T-helper 2 cell treated with Interferon-gamma antibody and Interleukin-4, amounts not matched to agents 5 μg/mL and 100 μg/mL, for 36 hours (primary cell): ENCODE results near the gene PIAS1.

Source experiments
- DNase-seq: peaks from one replicate; pipeline ENCODE4 v3.0.0; 2021; ENCODE audit warnings: low spot score
- H3K27ac Mint-ChIP-seq: one replicate; pipeline ENCODE4 v1.8.0; 2021; ENCODE audit warnings: mild to moderate bottlenecking, mixed read lengths
- H3K27me3 Mint-ChIP-seq: one replicate; pipeline ENCODE4 v1.8.0; 2021; ENCODE audit warnings: low read depth, mixed read lengths
- H3K36me3 Mint-ChIP-seq: one replicate; pipeline ENCODE4 v1.8.0; 2021; ENCODE audit warnings: low read depth, mixed read lengths
- H3K4me1 Mint-ChIP-seq: one replicate; pipeline ENCODE4 v1.8.0; 2021; ENCODE audit warnings: low read depth, mixed read lengths
- H3K4me3 Mint-ChIP-seq: one replicate; pipeline ENCODE4 v1.8.0; 2022; ENCODE audit warnings: mild to moderate bottlenecking, moderate library complexity, mixed read lengths
- H3K9me3 Mint-ChIP-seq: one replicate; pipeline ENCODE4 v1.8.0; 2021; ENCODE audit warnings: mixed read lengths

PIAS1 gene

DNA sequence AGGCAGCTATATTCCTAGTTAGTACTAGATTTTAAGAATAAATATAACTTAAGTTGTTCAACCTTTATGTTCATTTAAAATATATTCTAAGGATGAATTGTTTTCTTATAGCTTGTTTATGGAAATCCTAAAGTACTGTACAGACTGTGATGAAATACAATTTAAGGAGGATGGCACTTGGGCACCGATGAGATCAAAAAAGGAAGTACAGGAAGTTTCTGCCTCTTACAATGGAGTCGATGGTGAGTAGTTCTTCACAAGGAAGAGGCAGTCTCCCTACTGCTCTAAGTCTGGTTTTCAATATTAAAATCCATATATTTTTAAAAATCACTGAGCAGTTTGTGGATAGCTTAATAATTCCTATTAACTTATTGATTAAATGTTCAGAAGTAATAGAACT, 121.4 kb downstream of the PIAS1 start:
- Mint-ChIP-seq H3K36me3 (peaks cover 41% of the 10 kb centered on the region), H3K27ac (no peak overlapping the region), H3K9me3 (no peaks in the 10 kb centered on the region)

DNA sequence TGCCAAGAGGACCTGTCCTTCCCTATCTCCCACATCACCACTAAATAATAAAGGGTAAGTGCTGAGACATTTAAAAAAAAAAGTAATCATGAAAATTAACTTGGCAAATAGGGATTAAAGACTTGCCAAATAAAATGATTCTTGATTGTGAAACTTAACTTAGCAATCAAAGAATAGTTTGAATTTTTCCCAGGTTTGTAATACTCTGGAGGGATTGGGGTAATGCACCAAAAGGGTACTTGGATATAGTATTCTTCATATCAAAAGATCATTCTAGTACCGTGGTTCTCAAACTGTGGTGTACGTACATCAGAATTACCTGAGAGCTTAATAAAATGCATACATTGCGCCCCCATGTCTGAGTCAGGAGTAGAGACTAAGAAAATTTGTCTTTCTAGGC, 122.5 kb downstream of the PIAS1 start:
- DNase-seq: no peak
- peaks cover 40% of the 10 kb centered on the region for H3K36me3 Mint-ChIP-seq
- no peaks in the 10 kb centered on the region for H3K27me3 Mint-ChIP-seq
- no peaks in the 10 kb centered on the region for H3K9me3 Mint-ChIP-seq
- H3K4me3 Mint-ChIP-seq: no peak overlapping the region
- H3K27ac Mint-ChIP-seq: no peak overlapping the region
- peaks cover 4% of the 10 kb centered on the region for H3K4me1 Mint-ChIP-seq

More for the DNA sequence above, 121.4 kb downstream of the PIAS1 start:
- no peak for DNase-seq
- Mint-ChIP-seq H3K4me1 (peaks cover 2% of the 10 kb centered on the region), H3K4me3 (no peak overlapping the region), H3K27me3 (no peaks in the 10 kb centered on the region)

DNA sequence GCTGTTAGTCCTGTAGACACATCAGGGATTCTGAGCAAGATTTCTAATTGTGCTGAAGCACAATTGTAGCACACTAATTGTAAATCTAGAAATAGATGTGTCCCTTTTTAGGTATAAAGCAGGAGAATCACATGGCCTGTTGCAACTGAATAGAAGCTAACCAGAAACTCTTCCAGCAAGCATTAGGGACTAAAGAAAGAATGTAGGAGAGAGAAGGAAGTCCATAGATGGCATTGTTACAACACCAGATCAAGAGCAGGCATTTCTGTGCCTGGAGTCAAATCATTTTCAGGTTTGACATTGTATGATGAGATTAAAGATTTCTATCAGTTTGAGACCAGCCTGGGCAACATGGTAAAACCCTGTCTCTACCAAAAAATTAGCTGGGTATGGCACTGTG, 123.6 kb downstream of the PIAS1 start:
- Mint-ChIP-seq H3K9me3 (no peaks in the 10 kb centered on the region), H3K27ac (no peak overlapping the region), H3K4me1 (peaks cover 4% of the 10 kb centered on the region), H3K4me3 (no peak overlapping the region), H3K36me3 (peaks cover 37% of the 10 kb centered on the region), H3K27me3 (no peaks in the 10 kb centered on the region)
- DNase-seq: no peak

DNA sequence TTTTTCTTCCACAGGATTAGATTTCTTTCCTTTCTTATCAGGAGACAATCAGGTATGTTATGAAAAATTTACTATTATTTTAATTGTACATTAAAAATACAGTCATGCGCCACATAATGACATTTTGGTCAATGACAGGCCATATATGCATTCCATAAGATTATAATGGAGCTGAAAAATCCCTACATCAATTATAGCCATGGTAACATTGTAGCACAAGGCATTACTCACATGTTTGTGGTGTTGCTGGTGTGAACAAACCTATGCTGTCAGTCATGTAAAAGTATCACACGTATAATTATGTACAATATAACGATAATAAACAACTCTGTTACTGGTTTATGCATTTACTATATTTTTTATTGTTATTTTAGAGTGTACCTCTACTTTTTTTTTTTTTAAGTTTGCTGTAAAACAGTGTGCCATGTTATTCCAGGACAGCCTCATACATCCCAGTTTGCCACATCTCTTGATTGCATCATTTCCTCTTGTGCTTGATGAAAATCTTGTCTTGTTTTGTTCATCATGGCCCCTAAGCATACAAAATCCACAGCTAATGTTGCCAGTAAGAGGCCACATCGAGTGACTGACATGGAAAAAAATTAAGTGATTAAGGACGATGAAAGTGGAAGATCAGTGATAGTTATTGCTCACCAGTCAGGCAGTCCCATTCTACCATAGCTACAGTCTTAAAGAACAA, 129.7 kb downstream of the PIAS1 start:
- no peak for DNase-seq
- H3K27ac Mint-ChIP-seq: no peak overlapping the region
- no peaks in the 10 kb centered on the region for H3K9me3 Mint-ChIP-seq
- H3K27me3 Mint-ChIP-seq: no peaks in the 10 kb centered on the region
- H3K4me1 Mint-ChIP-seq: peaks cover 10% of the 10 kb centered on the region
- H3K36me3 Mint-ChIP-seq: peaks cover 49% of the 10 kb centered on the region
- no peak overlapping the region for H3K4me3 Mint-ChIP-seq

DNA sequence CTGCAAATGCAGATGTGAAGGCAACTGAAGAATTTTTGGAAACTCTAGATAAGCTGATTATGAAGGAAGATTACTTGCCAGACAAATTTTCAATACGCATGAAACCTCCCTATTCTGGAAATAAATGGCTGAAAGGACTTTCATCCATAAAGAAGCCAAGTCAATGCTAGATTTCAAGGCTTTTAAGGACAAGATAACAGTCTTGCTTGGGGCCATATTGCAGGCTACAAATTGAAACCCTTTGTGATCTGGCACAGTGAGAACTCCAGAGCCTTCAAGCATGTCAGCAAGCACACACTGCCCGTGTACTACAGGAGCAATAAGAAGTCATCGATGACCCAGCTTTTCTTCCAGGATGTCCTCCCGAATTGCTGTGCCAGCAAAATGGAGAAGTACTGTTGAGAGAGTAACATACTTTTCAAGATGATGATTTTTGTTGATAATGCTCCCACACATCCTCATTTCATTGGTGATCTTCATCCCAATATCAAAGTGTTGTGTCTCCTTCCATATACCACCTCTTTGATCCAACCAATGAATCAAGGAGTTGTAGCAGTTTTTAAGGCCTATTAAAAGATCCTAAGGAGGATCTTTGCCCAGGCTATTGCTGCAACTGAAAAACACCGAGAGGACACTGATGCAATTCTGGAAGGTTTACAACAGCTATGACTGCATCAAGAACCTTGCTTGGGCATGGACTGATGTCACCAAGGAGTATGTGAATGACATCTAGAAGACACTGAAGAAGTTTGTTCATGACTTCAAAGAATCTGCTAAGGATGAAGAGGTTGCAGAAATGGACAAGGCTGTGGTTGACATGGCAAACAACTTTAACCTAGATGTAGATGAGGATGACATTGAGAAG, 130.7 kb downstream of the PIAS1 start:
- no peak overlapping the region for H3K27ac Mint-ChIP-seq
- DNase-seq: no peak

DNA sequence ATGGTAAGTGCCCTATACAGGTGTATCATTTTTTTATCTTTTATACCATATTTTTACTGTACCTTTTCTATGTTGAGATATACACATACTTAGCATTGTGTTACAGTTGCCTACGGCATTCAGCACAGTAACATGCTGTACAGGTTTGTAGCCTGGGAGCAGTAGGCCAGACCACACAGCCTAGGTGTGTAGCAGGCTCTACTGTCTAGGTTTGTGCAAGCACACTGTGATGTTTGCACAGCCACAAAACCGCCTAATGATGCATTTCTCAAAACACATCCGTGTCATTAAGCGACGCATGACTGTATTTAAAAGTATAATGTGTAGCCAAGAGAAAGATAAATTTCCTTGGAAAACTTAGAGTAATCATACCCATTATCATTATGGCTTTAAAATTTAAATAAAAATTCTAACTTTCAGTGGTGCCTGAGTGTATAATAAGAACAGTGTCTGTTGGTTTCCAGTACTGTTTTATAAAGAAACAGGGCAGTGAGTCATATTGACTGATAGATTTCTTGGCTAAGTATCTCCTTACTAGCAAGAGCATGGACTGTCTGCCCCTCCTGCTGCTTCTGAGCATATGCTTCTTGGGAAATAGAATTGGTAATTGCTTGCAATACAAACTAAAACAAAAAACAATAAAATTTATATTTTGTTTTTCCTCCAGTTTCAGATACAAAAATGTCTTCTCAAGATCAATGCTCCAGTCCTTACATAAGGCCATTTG, 132.7 kb downstream of the PIAS1 start:
- H3K4me3 Mint-ChIP-seq: no peak overlapping the region
- no peaks in the 10 kb centered on the region for H3K27me3 Mint-ChIP-seq
- no peak overlapping the region for H3K27ac Mint-ChIP-seq
- peaks cover 55% of the 10 kb centered on the region for H3K36me3 Mint-ChIP-seq
- H3K4me1 Mint-ChIP-seq: peaks cover 8% of the 10 kb centered on the region
- H3K9me3 Mint-ChIP-seq: no peaks in the 10 kb centered on the region
- DNase-seq: no peak

More for the DNA sequence above, 130.7 kb downstream of the PIAS1 start:
- no peaks in the 10 kb centered on the region for H3K27me3 Mint-ChIP-seq
- H3K9me3 Mint-ChIP-seq: no peaks in the 10 kb centered on the region
- H3K36me3 Mint-ChIP-seq: peaks cover 52% of the 10 kb centered on the region
- no peak overlapping the region for H3K4me3 Mint-ChIP-seq
- peaks cover 10% of the 10 kb centered on the region for H3K4me1 Mint-ChIP-seq

DNA sequence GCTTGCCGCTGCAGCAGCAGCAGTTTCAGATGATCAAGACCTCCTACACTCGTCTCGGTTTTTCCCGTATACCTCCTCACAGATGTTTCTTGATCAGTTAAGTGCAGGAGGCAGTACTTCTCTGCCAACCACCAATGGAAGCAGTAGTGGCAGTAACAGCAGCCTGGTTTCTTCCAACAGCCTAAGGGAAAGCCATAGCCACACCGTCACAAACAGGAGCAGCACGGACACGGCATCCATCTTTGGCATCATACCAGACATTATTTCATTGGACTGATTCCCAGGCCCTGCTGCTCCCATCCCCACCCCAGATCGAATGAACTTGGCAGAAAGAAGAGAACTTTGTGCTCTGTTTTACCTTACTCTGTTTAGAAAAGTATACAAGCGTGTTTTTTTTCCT, 133.4 kb downstream of the PIAS1 start:
- Mint-ChIP-seq H3K4me1 (peaks cover 8% of the 10 kb centered on the region), H3K27me3 (no peaks in the 10 kb centered on the region), H3K27ac (no peak overlapping the region), H3K4me3 (no peak overlapping the region), H3K9me3 (no peaks in the 10 kb centered on the region), H3K36me3 (peaks cover 61% of the 10 kb centered on the region)
- no peak for DNase-seq

DNA sequence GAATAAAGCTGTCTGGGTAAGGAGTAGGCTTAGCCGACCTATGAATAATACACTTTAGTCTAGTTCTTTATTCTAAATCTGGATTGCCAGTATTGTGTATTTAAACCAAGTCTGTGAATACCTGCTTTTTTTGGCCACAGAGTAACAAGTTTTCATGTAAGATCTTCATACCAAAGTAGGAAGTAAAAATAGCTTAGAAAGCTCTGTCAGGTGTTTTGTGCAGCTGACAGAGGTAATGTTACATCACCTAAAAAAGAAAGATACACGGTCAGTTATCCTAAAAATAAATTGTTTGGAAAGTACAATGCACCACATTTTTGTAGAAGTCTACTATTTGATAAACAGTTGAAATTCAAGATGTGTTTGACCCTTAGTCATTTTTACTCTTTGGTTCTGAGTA, 134.5 kb downstream of the PIAS1 start:
- no peak for DNase-seq
- H3K4me1 Mint-ChIP-seq: peaks cover 4% of the 10 kb centered on the region
- H3K9me3 Mint-ChIP-seq: no peaks in the 10 kb centered on the region
- H3K27ac Mint-ChIP-seq: no peak overlapping the region
- no peak overlapping the region for H3K4me3 Mint-ChIP-seq
- peaks cover 60% of the 10 kb centered on the region for H3K36me3 Mint-ChIP-seq
- no peaks in the 10 kb centered on the region for H3K27me3 Mint-ChIP-seq

DNA sequence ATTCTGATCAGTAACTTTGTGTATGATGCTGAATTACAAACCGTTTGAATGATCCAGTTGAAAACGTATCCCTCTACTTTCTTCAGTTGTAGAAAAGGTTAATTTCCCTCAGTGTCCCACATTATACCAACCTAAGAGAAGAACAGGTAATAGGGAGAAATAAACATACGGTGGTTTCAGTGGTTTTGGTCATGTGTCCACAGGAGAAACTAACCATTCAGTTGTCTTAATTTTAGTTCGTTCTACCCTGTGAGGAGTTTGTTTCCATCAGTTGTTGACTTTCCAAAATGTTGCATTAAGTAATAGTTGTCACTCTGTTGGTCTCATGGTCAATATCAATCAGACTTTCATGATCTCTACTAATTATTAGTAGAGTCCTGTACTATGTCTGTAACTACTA, 135.9 kb downstream of the PIAS1 start:
- no peak overlapping the region for H3K4me3 Mint-ChIP-seq
- DNase-seq: no peak
- H3K36me3 Mint-ChIP-seq: peaks cover 59% of the 10 kb centered on the region
- no peak overlapping the region for H3K27ac Mint-ChIP-seq
- H3K27me3 Mint-ChIP-seq: no peaks in the 10 kb centered on the region
- no peaks in the 10 kb centered on the region for H3K4me1 Mint-ChIP-seq
- H3K9me3 Mint-ChIP-seq: no peaks in the 10 kb centered on the region

DNA sequence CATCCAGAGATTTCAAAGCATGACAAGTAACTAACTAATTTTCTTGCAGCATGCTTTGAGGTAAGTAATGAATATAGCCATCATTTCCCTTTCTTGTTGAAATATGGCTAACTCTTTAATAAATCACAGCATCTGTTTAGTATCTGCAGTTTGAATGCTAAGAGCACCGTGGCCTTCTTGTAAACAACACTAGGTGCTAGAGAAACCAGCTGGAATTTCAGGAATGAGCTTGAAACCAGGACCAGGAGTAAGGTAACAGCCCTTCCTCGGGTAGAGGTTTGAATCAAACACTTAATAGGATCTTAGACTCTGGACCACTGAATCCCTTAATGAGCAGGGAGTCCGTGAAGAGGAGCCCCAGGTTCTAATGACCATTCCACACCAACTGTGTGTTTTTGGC, 137.4 kb downstream of the PIAS1 start:
- Mint-ChIP-seq H3K36me3 (peaks cover 59% of the 10 kb centered on the region), H3K9me3 (no peaks in the 10 kb centered on the region), H3K27ac (no peak overlapping the region), H3K4me3 (no peak overlapping the region), H3K4me1 (no peaks in the 10 kb centered on the region), H3K27me3 (no peaks in the 10 kb centered on the region)
- DNase-seq: no peak

DNA sequence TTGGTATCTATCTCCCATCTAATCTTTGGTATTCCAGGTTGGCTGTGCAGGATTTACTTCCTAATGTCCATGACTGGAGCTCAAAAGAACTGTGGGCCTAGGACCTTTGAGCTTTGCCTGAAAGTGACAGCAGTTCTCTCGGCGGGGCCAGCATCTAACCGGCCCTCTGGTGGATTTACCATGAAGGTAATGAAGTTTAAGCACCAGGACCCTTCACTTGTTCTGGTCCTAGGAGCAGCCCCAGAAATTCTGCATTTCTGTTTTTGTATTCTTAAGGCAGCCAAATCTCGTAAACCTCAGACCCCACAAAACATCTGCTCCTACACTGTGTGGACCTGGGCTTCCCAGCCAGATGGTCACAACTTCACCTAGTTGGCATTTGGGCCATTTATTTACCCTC, 138.0 kb downstream of the PIAS1 start:
- H3K27me3 Mint-ChIP-seq: no peaks in the 10 kb centered on the region
- DNase-seq: no peak
- H3K4me3 Mint-ChIP-seq: no peak overlapping the region
- H3K27ac Mint-ChIP-seq: no peak overlapping the region
- no peaks in the 10 kb centered on the region for H3K9me3 Mint-ChIP-seq
- H3K36me3 Mint-ChIP-seq: peaks cover 59% of the 10 kb centered on the region
- no peaks in the 10 kb centered on the region for H3K4me1 Mint-ChIP-seq

DNA sequence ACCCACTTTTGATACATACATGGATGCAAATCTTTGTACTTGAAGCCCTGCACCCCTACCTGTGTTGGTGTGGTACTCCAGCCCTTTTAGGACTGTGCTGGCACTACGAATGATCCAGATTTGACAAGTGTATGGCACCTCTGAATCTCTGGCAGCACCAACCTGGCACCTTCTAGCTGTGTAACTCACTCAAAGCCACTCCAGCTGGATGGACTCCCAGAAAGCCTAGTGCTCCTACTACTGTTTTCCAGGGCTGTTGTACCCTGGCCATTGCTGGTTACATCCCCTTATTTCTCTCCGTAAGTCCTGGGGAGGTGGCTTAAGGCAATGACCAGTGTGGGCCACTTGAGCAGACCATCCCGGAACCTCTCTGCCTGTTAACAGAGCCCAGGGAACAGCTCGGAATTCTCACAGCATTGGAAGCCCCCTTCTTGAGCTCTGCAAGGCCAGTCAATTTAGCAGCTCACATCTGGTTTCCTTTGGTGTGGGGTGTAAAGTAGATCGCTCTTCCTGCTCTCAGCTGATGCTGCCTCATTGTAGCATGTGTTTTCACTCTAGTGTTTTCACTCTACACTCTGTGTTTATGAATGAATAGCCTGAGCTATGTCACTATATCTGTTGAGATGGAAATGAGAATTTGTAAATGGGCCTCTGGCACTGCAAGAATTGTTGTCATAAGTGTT, 138.8 kb downstream of the PIAS1 start:
- Mint-ChIP-seq H3K9me3 (no peaks in the 10 kb centered on the region), H3K27me3 (no peaks in the 10 kb centered on the region), H3K4me1 (no peaks in the 10 kb centered on the region), H3K4me3 (no peak overlapping the region), H3K27ac (no peak overlapping the region), H3K36me3 (peaks cover 55% of the 10 kb centered on the region)
- DNase-seq: no peak

DNA sequence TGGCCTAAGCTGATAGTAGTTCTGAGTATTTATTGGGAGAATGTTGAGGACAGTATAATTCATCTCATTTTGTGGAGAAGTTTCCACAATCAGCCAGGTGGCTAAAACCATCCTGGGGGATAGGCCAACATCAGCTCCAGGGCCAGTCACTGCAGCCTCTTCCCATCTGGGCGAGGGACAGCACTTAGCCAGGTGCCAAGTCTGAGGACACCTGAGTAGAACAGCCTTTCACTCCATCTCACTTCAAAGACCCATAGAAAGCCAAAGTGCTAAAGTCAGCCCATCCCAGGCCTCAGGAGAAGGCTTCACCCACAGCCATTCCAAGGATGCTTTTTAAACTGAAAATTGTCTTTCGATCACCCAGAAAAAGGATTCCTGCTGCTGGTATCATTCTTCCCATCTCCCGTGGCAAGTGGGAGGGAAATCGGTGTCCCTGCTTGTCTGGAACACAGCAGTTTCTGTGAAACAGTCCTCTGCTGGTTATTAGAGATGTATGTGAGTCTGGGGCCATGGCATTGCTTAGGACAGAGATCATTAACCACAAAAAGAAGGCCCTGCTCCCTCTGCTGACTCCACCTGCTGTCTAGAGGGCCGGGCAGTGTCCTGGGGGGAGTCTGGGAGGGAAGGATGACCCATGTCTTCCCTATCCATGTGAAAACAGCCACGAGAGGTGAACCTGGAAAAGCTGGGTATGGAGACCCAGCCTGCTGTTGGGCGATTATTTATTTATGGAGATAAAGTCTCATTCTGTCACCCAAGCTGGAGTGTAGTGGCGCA, 141.4 kb downstream of the PIAS1 start:
- no peak for DNase-seq
- Mint-ChIP-seq H3K27me3 (no peaks in the 10 kb centered on the region), H3K4me3 (no peak overlapping the region), H3K27ac (no peak overlapping the region), H3K36me3 (peaks cover 38% of the 10 kb centered on the region), H3K9me3 (no peaks in the 10 kb centered on the region), H3K4me1 (peaks cover 2% of the 10 kb centered on the region)
